Transverse colon (tissue), 4 donors: ENCODE results near the gene PLEKHG4B. TPM values are rescaled to one million over a fixed set of nuclear protein-coding genes. Genes with fewer than 3 reads are reported as not detected.

Source experiments
- DNase-seq: peaks from one replicate; pipeline ENCODE4 v3.0.0-alpha.2; 2019
- H3K27ac ChIP-seq, 4 donors: fragments of 200-600 bp; sonication (generic); 2 replicates each; pipeline ENCODE4 v1.5.1; 2016 to 2018; ENCODE audit warnings: inconsistent platforms in 4 of 4
- H3K27me3 ChIP-seq: fragments of 200-600 bp; sonication (generic); 2 replicates; pipeline ENCODE4 v1.5.1; 2017; ENCODE audit warnings: inconsistent platforms
- H3K36me3 ChIP-seq, 4 donors: fragments of 200-600 bp; sonication (generic); 2 replicates each; pipeline ENCODE4 v1.5.1; 2017 to 2019; ENCODE audit warnings: inconsistent platforms in 4 of 4
- H3K4me1 ChIP-seq, 4 donors: fragments of 200-600 bp; sonication (generic); 2 replicates each; pipeline ENCODE4 v1.5.1; 2017 to 2020; ENCODE audit warnings: inconsistent platforms in 4 of 4
- H3K4me3 ChIP-seq, 4 donors: fragments of 200-600 bp; sonication (generic); 1 replicate in 1 of 4; 2 replicates in 3 of 4; pipeline versions ENCODE4 v1.5.1 to v1.6.1; 2017 to 2019; ENCODE audit warnings: inconsistent platforms in 4 of 4
- H3K9me3 ChIP-seq, 2 donors: fragments of 200-600 bp; sonication (generic); 2 replicates each; pipeline ENCODE4 v1.5.1; 2017 to 2019; ENCODE audit warnings: inconsistent platforms in 2 of 2
- EP300 ChIP-seq: sonication (generic); formaldehyde crosslinking; IDR thresholded peaks from one replicate; pipeline ENCODE4 v1.6.1; 2017; ENCODE audit warnings: antibody characterized with exemption, low read depth
- POLR2A ChIP-seq: fragments of 450-650 bp; IDR thresholded peaks from one replicate; pipeline ENCODE4 v1.6.1; 2016; ENCODE audit warnings: antibody characterized with exemption, mild to moderate bottlenecking, moderate library complexity
- POLR2AphosphoS5 ChIP-seq, 3 donors: sonication (generic); formaldehyde crosslinking; IDR thresholded peaks; one replicate each; pipeline ENCODE4 v1.6.1; 2016; ENCODE audit warnings: antibody characterized with exemption in 3 of 3
- WGBS, 2 donors: methylation state at CpG; one replicate each; pipeline ENCODE4 v1.1.5; 2018; ENCODE audit warnings: low coverage in 1 of 2; 5-methylcytosine and 5-hydroxymethylcytosine counted together
- in situ Hi-C, 4 donors: fragments of 200-750 bp; cut with MboI; loops; one replicate each; pipeline versions ENCODE4 v1.15.0 to v1.15.1; 2017; ENCODE audit warnings: low sequenced_read_pairs in 3 of 4, low pct_ligation_motif_present in 1 of 4, low pct_unique_long_range_greater_than_20kb in 1 of 4
- intact Hi-C: fragments of 100-400 bp; cut with DNase I; formaldehyde crosslinking; loops from one replicate; pipeline ENCODE4 v1.15.1; 2023; ENCODE audit warnings: low total_unique reads
- total RNA-seq, 4 donors: library from RNA; depleted of rRNA; stranded (reverse); fragments of >200 nt; gene quantifications; one replicate each; pipeline ENCODE4 v1.1.0, GENCODE V29; 2016
- TF ChIP-seq, protein P1 (sequence below), 5 experiments: fragments of 200-600 bp in 3 of 5; fragments of 450-650 bp in 2 of 5; sonication (generic) in 3 of 5; IDR thresholded peaks; 1 replicate in 2 of 5; 2 replicates in 3 of 5; pipeline ENCODE4 v1.5.1; 2016 to 2017; ENCODE audit warnings: antibody characterized with exemption in 5 of 5, inconsistent platforms in 3 of 5, mild to moderate bottlenecking in 2 of 5, moderate library complexity in 1 of 5

PLEKHG4B gene
- total RNA-seq, 4 donors from 2014 or later: under 0.01 to 0.40 (median under 0.01) TPM; not detected in 1

DNA sequence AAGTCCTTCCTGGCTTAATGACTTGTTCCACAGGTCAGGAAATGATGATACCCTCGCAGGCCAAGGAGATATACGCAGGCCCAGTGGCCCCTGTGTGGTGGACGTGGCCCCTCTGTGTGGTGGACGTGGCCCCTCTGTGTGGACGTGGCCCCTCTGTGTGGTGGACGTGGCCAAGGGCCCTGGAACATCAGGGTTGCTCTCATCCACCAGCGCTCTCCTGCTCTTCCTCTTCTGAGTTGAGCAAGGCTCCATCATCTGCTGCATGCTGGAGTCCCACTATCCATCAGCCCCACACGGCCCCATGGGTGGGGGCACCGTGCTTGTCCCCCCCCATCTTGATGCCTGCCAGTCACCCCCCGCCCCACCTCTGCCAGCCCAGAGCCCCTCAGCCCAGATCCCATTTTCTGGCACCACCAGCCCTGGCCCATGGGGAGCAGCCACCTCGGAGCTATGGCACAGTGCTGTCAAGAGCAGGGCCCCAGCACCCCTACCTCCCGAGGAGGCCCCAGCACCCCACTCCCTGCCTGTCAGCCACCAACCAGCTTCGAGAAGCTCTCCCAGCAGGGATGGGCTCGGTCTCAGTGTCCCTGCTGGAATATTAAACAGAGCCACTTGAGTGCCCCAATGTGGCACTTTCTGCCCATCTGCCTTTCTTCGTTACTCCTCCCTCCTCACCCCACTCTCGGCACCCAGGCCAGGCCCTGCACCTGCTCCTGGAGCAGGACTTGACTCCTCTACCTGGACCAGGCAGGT is 107.4 kb downstream of the PLEKHG4B start:
- intact Hi-C loops (no loop called here), in situ Hi-C loops (no loop called here)
- TF ChIP-seq POLR2AphosphoS5 (IDR thresholded peaks at IDR 0.05): no peak
- no peak for TF ChIP-seq EP300
- TF ChIP-seq POLR2A: no peak
- TF ChIP-seq, protein P1, sequence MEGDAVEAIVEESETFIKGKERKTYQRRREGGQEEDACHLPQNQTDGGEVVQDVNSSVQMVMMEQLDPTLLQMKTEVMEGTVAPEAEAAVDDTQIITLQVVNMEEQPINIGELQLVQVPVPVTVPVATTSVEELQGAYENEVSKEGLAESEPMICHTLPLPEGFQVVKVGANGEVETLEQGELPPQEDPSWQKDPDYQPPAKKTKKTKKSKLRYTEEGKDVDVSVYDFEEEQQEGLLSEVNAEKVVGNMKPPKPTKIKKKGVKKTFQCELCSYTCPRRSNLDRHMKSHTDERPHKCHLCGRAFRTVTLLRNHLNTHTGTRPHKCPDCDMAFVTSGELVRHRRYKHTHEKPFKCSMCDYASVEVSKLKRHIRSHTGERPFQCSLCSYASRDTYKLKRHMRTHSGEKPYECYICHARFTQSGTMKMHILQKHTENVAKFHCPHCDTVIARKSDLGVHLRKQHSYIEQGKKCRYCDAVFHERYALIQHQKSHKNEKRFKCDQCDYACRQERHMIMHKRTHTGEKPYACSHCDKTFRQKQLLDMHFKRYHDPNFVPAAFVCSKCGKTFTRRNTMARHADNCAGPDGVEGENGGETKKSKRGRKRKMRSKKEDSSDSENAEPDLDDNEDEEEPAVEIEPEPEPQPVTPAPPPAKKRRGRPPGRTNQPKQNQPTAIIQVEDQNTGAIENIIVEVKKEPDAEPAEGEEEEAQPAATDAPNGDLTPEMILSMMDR (IDR thresholded peaks at IDR 0.05): no peak

DNA sequence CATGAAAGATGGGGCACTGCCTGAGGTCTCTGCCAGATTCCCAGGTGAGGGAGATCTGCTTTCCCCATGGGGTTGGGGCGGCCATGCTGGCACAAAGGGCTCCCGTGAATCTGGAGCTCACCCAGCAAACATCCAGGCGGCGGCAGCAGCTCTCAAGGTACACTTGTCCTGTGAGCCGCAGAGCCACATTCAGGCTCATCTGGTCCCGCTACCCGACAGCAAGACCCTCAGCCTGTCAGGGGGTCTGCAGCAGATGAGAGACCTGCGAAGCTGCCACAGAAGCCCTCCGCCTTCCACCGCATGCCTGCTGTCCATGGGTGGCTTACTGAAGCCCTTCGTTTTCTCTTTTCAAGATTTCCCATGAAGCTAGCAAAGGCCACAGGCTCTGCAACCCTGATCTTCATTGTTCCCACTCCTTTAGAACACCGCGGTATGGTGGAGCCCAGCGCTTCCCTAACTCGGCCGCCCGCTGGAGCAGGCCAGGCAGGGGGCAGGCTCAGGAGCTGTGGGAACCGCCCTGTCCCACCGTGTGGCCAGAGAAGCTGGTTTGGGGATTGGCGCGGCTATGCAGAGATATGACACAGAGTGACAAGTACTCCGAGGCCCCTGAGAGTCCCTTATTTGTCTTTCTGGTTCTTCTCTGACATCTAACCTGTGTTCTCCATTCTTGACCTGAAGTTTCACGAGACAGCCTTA is 108.1 kb downstream of the PLEKHG4B start:
- H3K4me1 ChIP-seq: no peaks in the 10 kb centered on the region
- H3K36me3 ChIP-seq: peaks cover 0 to 5% (median under 1%) of the 10 kb centered on the region in 4 donors
- intact Hi-C loops: no loop called here
- WGBS, 2 donors: 91 to 94% methylated on average over 8 to 22 of the region's 23 CpGs
- no peak for DNase-seq
- no peak overlapping the region for H3K27ac ChIP-seq
- H3K9me3 ChIP-seq: no peaks in the 10 kb centered on the region
- in situ Hi-C loops: no loop called here
- H3K4me3 ChIP-seq: no peak overlapping the region
- no peaks in the 10 kb centered on the region for H3K27me3 ChIP-seq
- no peak for TF ChIP-seq EP300
- no peak for TF ChIP-seq POLR2A
- TF ChIP-seq POLR2AphosphoS5 (IDR thresholded peaks at IDR 0.05): no peak
- TF ChIP-seq, protein P1 (IDR thresholded peaks at IDR 0.05): no peak

More for the DNA sequence above, 107.4 kb downstream of the PLEKHG4B start:
- no peak for DNase-seq
- no peak overlapping the region for H3K27ac ChIP-seq
- WGBS, 2 donors: 94 to 100% methylated on average over 2 to 13 of the region's 16 CpGs
- H3K4me1 ChIP-seq: no peaks in the 10 kb centered on the region
- H3K9me3 ChIP-seq: no peaks in the 10 kb centered on the region
- no peak overlapping the region for H3K4me3 ChIP-seq
- no peaks in the 10 kb centered on the region for H3K27me3 ChIP-seq
- no peaks in the 10 kb centered on the region for H3K36me3 ChIP-seq

DNA sequence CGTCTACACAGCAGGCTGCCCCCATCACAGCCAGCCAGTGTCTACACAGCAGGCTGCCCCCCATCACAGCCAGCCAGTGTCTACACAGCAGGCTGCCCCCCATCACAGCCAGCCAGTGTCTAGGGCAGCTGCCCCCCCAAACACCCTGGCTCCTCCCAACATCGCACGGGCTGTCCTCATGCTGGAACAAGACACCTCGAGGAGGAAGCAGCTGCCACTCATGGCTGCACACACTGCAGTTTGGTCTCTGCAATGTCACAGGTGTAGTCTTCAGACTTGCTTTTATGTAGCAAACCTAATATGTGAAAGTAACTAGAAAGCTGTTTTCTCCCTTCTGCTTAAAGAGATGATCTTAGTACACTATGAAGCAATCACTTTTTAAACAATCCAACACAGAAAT is 109.0 kb downstream of the PLEKHG4B start:
- Histone ChIP-seq H3K4me1 (no peaks in the 10 kb centered on the region), H3K9me3 (no peaks in the 10 kb centered on the region), H3K27ac (no peak overlapping the region), H3K27me3 (no peaks in the 10 kb centered on the region), H3K4me3 (no peak overlapping the region), H3K36me3 (peaks cover 0 to 5% (median 2%) of the 10 kb centered on the region in 4 donors)
- in situ Hi-C loops (no loop called here), intact Hi-C loops (no loop called here)
- TF ChIP-seq, protein P1 (IDR thresholded peaks at IDR 0.05): no peak
- TF ChIP-seq POLR2AphosphoS5 (IDR thresholded peaks at IDR 0.05) (no peak), EP300 (no peak), POLR2A (no peak)
- 50 to 63% methylated on average over 1 to 3 of the region's 4 CpGs for WGBS, 2 donors
- DNase-seq: no peak

DNA sequence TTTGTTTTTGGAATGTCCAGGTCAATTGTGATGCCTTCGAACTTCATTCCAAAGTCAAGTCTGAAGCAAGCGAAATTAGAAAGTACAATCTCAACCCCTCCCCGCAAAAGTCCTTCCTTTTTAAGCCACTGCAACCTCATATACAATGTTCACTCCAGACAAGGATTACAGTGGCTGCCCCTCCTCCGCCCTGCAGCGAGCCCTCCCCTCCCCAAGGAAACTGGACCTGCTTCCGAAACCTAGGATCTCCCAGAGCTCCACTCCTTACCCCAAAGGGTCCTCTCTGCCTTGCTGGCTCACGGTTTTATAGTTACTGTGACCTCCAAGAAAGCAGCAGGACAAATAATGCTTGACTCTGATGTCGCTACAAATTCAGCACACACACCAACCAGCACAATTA is 109.7 kb downstream of the PLEKHG4B start:
- Histone ChIP-seq H3K27ac (no peak overlapping the region), H3K27me3 (no peaks in the 10 kb centered on the region), H3K9me3 (no peaks in the 10 kb centered on the region), H3K36me3 (peaks cover 0 to 5% (median 2%) of the 10 kb centered on the region in 4 donors), H3K4me3 (no peak overlapping the region), H3K4me1 (no peaks in the 10 kb centered on the region)
- WGBS, 2 donors: 89 to 92% methylated on average over 3 to 8 of the region's 8 CpGs
- TF ChIP-seq POLR2A: no peak
- intact Hi-C loops (no loop called here), in situ Hi-C loops (no loop called here)
- no peak for DNase-seq
